ENCODE results near the gene ARL6IP5. TPM values are rescaled to one million over a fixed set of nuclear protein-coding genes. Genes with fewer than 3 reads are reported as not detected.

The ARL6IP5 gene
- total and polyA plus RNA-seq, 9 of the 15 experiments (the other 6 are each of a cell fraction or from before 2014, with no cell fraction given) = 10.3 to 54.0 (median 12.7) TPM

DNA sequence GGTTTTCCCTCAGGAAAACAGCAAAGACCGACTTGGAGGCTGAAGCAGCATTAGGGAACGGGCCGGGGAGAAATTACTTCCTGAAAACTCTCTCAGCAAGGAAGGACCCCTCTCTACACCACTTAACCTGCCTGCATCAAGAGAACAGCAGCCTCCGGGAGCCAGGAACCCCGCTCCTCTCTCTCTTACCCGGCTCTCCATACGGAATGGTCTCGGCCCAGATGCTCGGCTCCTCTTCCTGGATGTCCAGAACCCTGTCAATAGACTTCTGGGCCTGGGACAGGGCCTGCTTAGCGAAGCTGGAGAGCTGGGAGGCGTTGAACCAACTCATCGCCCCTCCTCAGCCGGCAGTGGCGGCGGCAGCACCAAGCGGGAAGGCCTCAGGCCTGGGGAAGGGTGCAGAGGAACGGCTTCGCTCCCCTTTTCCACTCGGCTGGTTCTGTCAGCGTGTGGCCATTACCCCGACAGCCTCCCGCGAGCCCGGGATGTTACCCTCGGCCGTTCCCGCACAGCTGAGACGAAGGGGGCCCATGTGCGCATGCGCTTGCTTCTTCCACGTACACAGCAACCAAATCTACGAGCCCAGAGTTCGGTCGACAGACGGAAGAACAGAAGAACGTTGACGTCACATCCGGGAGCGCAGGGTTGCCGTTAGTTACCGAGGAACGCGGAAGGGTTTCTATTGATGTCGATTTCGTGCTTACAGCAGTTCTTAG, 32.8 kb upstream of the ARL6IP5 start, which contains the start of gene TMF1 (continued):
- TF ChIP-seq NCOA1 (IDR thresholded peaks at IDR 0.05; ENCODE audit: low read depth) (no peak), RAD51 (IDR thresholded peaks at IDR 0.05; ENCODE audit: borderline replicate concordance, low read depth) (no peak), ZNF316 (IDR thresholded peaks at IDR 0.05) (no peak), GABPA (tag; conservative IDR thresholded peaks at IDR 0.05; ENCODE audit: low read depth) (peak; percentile 94), HDAC6 (IDR thresholded peaks at IDR 0.05; ENCODE audit: low read depth, low read length) (no peak), RFX1 (IDR thresholded peaks at IDR 0.05) (peak; percentile 97), TEAD4 (IDR thresholded peaks at IDR 0.05; ENCODE audit: low read length) (peak; percentile 52), TEAD4 (CRISPR knock-in tag; IDR thresholded peaks at IDR 0.05; ENCODE audit: borderline replicate concordance) (no peak), KHSRP (IDR thresholded peaks at IDR 0.05) (no peak), STAT5B (CRISPR knock-in tag; IDR thresholded peaks at IDR 0.05) (no peak), DACH1 (IDR thresholded peaks at IDR 0.05; ENCODE audit: partially characterized antibody) (peak; percentile 81), ZNF354B (CRISPR knock-in tag; IDR thresholded peaks at IDR 0.05) (no peak)
- TF ChIP-seq, protein P1, sequence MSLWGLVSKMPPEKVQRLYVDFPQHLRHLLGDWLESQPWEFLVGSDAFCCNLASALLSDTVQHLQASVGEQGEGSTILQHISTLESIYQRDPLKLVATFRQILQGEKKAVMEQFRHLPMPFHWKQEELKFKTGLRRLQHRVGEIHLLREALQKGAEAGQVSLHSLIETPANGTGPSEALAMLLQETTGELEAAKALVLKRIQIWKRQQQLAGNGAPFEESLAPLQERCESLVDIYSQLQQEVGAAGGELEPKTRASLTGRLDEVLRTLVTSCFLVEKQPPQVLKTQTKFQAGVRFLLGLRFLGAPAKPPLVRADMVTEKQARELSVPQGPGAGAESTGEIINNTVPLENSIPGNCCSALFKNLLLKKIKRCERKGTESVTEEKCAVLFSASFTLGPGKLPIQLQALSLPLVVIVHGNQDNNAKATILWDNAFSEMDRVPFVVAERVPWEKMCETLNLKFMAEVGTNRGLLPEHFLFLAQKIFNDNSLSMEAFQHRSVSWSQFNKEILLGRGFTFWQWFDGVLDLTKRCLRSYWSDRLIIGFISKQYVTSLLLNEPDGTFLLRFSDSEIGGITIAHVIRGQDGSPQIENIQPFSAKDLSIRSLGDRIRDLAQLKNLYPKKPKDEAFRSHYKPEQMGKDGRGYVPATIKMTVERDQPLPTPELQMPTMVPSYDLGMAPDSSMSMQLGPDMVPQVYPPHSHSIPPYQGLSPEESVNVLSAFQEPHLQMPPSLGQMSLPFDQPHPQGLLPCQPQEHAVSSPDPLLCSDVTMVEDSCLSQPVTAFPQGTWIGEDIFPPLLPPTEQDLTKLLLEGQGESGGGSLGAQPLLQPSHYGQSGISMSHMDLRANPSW (CRISPR knock-in tag; IDR thresholded peaks at IDR 0.05) = 0 out of 2 replicates have a peak, but pooled peaks have one; percentile 50
- TF ChIP-seq, protein P2, sequence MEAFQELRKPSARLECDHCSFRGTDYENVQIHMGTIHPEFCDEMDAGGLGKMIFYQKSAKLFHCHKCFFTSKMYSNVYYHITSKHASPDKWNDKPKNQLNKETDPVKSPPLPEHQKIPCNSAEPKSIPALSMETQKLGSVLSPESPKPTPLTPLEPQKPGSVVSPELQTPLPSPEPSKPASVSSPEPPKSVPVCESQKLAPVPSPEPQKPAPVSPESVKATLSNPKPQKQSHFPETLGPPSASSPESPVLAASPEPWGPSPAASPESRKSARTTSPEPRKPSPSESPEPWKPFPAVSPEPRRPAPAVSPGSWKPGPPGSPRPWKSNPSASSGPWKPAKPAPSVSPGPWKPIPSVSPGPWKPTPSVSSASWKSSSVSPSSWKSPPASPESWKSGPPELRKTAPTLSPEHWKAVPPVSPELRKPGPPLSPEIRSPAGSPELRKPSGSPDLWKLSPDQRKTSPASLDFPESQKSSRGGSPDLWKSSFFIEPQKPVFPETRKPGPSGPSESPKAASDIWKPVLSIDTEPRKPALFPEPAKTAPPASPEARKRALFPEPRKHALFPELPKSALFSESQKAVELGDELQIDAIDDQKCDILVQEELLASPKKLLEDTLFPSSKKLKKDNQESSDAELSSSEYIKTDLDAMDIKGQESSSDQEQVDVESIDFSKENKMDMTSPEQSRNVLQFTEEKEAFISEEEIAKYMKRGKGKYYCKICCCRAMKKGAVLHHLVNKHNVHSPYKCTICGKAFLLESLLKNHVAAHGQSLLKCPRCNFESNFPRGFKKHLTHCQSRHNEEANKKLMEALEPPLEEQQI (IDR thresholded peaks at IDR 0.05) = no peak
- TF ChIP-seq, protein P3, sequence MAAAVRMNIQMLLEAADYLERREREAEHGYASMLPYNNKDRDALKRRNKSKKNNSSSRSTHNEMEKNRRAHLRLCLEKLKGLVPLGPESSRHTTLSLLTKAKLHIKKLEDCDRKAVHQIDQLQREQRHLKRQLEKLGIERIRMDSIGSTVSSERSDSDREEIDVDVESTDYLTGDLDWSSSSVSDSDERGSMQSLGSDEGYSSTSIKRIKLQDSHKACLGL (CRISPR knock-in tag; IDR thresholded peaks at IDR 0.05; ENCODE audit: borderline replicate concordance, poor library complexity, severe bottlenecking) = no peak
- TF ChIP-seq, protein P4, sequence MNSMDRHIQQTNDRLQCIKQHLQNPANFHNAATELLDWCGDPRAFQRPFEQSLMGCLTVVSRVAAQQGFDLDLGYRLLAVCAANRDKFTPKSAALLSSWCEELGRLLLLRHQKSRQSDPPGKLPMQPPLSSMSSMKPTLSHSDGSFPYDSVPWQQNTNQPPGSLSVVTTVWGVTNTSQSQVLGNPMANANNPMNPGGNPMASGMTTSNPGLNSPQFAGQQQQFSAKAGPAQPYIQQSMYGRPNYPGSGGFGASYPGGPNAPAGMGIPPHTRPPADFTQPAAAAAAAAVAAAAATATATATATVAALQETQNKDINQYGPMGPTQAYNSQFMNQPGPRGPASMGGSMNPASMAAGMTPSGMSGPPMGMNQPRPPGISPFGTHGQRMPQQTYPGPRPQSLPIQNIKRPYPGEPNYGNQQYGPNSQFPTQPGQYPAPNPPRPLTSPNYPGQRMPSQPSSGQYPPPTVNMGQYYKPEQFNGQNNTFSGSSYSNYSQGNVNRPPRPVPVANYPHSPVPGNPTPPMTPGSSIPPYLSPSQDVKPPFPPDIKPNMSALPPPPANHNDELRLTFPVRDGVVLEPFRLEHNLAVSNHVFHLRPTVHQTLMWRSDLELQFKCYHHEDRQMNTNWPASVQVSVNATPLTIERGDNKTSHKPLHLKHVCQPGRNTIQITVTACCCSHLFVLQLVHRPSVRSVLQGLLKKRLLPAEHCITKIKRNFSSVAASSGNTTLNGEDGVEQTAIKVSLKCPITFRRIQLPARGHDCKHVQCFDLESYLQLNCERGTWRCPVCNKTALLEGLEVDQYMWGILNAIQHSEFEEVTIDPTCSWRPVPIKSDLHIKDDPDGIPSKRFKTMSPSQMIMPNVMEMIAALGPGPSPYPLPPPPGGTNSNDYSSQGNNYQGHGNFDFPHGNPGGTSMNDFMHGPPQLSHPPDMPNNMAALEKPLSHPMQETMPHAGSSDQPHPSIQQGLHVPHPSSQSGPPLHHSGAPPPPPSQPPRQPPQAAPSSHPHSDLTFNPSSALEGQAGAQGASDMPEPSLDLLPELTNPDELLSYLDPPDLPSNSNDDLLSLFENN (IDR thresholded peaks at IDR 0.05; ENCODE audit: low read depth in 2 of 2, low read length in 2 of 2) = no peak
- TF ChIP-seq, protein P5, sequence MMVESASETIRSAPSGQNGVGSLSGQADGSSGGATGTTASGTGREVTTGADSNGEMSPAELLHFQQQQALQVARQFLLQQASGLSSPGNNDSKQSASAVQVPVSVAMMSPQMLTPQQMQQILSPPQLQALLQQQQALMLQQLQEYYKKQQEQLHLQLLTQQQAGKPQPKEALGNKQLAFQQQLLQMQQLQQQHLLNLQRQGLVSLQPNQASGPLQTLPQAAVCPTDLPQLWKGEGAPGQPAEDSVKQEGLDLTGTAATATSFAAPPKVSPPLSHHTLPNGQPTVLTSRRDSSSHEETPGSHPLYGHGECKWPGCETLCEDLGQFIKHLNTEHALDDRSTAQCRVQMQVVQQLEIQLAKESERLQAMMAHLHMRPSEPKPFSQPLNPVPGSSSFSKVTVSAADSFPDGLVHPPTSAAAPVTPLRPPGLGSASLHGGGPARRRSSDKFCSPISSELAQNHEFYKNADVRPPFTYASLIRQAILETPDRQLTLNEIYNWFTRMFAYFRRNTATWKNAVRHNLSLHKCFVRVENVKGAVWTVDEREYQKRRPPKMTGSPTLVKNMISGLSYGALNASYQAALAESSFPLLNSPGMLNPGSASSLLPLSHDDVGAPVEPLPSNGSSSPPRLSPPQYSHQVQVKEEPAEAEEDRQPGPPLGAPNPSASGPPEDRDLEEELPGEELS (CRISPR knock-in tag; IDR thresholded peaks at IDR 0.05; ENCODE audit: borderline replicate concordance) = no peak

Measured in K562 (cell line).